Esophagus squamous epithelium (tissue), 4 donors: ENCODE data around the gene SSC5D.

Source experiments
- POLR2A ChIP-seq, 4 donors: fragments of 450-650 bp; IDR thresholded peaks; one replicate each; pipeline ENCODE4 v1.6.1; 2017; ENCODE audit warnings: antibody characterized with exemption in 4 of 4, mild to moderate bottlenecking in 4 of 4, moderate library complexity in 3 of 4
- TF ChIP-seq, protein P1 (sequence below), 6 experiments: fragments of 450-650 bp in 4 of 6; fragments of 200-600 bp in 2 of 6; sonication (generic) in 2 of 6; IDR thresholded peaks; one replicate each; pipeline ENCODE4 v1.5.1; 2016 to 2019; ENCODE audit warnings: antibody characterized with exemption in 6 of 6, mild to moderate bottlenecking in 4 of 6, moderate library complexity in 4 of 6

DNA sequence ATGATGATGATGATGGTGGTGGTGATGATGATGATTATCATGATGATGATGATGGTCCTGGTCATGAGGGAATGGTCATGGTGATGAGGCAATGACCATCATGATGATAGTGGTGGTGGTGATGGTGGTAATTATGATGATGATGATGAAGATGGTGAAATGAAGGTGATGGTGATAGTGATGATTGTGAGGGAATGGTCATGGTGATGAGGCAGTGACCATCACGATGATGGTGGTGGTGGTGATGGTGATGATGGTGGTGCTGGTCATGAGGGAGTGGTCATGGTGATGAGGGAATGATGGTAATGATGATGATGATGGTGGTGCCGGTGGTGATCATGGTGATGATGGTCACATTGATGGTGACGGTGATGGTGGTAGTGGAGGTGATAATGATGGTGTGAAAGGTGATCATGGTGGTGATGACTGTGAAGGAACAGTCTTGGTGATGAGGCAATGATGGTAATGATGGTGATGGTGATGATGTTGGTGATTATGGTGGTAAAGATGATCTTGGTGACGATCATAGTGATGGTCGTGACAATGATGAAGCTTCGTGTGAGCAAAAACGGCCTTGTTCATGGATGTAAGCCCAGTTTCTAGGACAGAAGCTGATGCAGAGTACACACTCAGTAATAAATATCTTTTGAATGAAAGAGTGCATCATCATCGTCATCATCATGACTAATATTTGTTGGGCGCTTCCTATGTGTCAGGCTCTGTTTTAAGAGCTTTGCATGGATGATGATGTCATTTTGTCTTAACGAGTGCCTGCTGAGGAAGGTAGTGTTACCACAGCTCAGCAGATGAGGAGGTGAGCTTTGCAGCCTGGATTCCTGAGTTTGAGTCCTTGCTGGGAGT, 31.4 kb downstream of the SSC5D start:
- no peak for TF ChIP-seq POLR2A (IDR thresholded peaks at IDR 0.05)
- TF ChIP-seq, protein P1, sequence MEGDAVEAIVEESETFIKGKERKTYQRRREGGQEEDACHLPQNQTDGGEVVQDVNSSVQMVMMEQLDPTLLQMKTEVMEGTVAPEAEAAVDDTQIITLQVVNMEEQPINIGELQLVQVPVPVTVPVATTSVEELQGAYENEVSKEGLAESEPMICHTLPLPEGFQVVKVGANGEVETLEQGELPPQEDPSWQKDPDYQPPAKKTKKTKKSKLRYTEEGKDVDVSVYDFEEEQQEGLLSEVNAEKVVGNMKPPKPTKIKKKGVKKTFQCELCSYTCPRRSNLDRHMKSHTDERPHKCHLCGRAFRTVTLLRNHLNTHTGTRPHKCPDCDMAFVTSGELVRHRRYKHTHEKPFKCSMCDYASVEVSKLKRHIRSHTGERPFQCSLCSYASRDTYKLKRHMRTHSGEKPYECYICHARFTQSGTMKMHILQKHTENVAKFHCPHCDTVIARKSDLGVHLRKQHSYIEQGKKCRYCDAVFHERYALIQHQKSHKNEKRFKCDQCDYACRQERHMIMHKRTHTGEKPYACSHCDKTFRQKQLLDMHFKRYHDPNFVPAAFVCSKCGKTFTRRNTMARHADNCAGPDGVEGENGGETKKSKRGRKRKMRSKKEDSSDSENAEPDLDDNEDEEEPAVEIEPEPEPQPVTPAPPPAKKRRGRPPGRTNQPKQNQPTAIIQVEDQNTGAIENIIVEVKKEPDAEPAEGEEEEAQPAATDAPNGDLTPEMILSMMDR (IDR thresholded peaks at IDR 0.05), result no peak
